ENCODE results near the gene EIF2A. TPM values are rescaled to one million over a fixed set of nuclear protein-coding genes. Genes with fewer than 3 reads are reported as not detected.

Gene EIF2A
- total RNA-seq, 5 donors from 2014 or later (not counting 1 experiment from before 2014, with no cell fraction given): 81.5 to 126 (median 100) TPM

DNA sequence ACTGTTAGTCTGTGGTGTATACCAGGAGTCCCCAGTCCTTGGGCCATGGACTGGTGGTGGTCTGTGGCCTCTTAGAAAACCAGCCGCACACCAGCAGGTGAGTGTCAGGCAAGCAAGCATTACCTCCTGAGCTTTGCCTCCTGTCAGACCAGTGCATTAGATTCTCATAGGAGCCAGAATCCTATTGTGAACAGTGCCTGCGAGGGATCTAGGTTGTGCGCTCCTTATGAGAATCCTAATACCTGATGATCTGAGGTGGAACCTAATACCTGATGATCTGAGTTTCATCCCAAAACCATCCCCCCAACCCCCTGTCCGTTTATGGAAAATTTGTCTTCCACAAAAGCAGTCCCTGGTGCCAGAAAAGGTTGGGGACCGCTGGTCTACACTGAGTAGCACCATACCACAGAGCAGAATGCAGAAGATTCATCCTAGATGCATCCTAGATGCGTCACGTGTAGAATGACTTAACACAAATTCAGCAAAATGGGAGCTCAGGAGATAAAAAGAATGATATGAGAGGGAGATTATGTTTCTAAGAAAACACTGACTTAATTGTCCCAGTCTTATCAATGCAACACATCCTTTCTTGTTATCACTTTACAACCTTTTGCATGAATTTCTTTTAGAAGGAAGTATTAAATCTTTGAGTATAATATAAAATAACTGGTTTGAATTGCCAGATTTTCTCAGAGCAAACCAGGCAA is 85.1 kb downstream of the EIF2A start:
- Mint-ChIP-seq H3K4me1 (peaks cover 25 to 30% (median 27%) of the 10 kb centered on the region in 3 donors), H3K27me3 (no peaks in the 10 kb centered on the region), H3K9me3 (no peaks in the 10 kb centered on the region), H3K4me3 (no peak overlapping the region), H3K36me3 (peaks cover 27% of the 10 kb centered on the region), H3K27ac (peak overlapping the region in 1 of 2 donors; percentile 9)
- peaks cover 0 to 26% of the 10 kb centered on the region in 2 donors for H3K36me3 ChIP-seq (ENCODE audit: control insufficient read depth in 2 of 2, extremely low read depth in 1 of 2, insufficient read depth in 1 of 2, low read length in 1 of 2)
- 100% methylated on average over 3 of the region's 7 CpGs for WGBS (ENCODE audit: insufficient coverage)
- no peak overlapping the region for H3K27ac ChIP-seq (ENCODE audit: low read length)
- ChIA-PET POLR2A (interaction anchor here (0.6 kb wide), 2 partner anchors 142 to 441 kb away, joined by 4 to 6 read pairs; no protein-coding TSS in a partner anchor), CTCF (no interaction called here)
- peaks cover 6 to 16% of the 10 kb centered on the region in 2 experiments for H3K4me1 ChIP-seq (ENCODE audit: control insufficient read depth in 1 of 2, extremely low read depth in 1 of 2, insufficient read depth in 2 of 2, low read length in 2 of 2)
- no peaks in the 10 kb centered on the region for H3K9me3 ChIP-seq
- ATAC-seq (replicated peaks in 1 of 4) (no peak), DNase-seq (no peak)
- no peak overlapping the region for H3K4me3 ChIP-seq (ENCODE audit: control insufficient read depth in 1 of 2, extremely low read depth in 1 of 2, low read length in 1 of 2)
- H3K27me3 ChIP-seq (replicated peaks in 1 of 2; ENCODE audit: control insufficient read depth in 2 of 2, extremely low read depth in 1 of 2, insufficient read depth in 2 of 2, low read length in 1 of 2): no peaks in the 10 kb centered on the region

GRCh38 chr3:150635076-150635475 is 88.5 kb downstream of the EIF2A start:
- DNase-seq: no peak

GRCh38 chr3:150635526-150635925 is 88.9 kb downstream of the EIF2A start:
- DNase-seq (peak in 1 of 35 experiments; percentile 57), ATAC-seq (replicated peaks in 1 of 4) (peak; percentile 64 to 90 (median 76))
- peak overlapping the region; percentile 74 to 83 for H3K27ac Mint-ChIP-seq
- H3K27ac ChIP-seq (ENCODE audit: low read length): peak overlapping the region; percentile 76
- peaks cover 6 to 20% of the 10 kb centered on the region in 2 experiments for H3K4me1 ChIP-seq (ENCODE audit: control insufficient read depth in 1 of 2, extremely low read depth in 1 of 2, insufficient read depth in 2 of 2, low read length in 2 of 2)
- ChIA-PET CTCF (interaction anchor here (0.5 to 0.7 kb wide), 3 partner anchors 68 to 717 kb away, joined by 3 to 6 read pairs (median 4); partner anchors contain the start of gene ERICH6 (in 1 of the 2)), POLR2A (interaction anchor here in 1 of 2 donors (0.6 to 1.0 kb wide), 11 partner anchors 23 to 1109 kb away, joined by 3 to 21 read pairs (median 7); partner anchors contain the start of genes ERICH6 and SIAH2)
- no peaks in the 10 kb centered on the region for H3K9me3 Mint-ChIP-seq
- H3K9me3 ChIP-seq: no peaks in the 10 kb centered on the region
- peaks cover 7% of the 10 kb centered on the region for H3K36me3 Mint-ChIP-seq
- H3K27me3 ChIP-seq (replicated peaks in 1 of 2; ENCODE audit: control insufficient read depth in 2 of 2, extremely low read depth in 1 of 2, insufficient read depth in 2 of 2, low read length in 1 of 2): no peaks in the 10 kb centered on the region
- no peak overlapping the region for H3K4me3 ChIP-seq (ENCODE audit: control insufficient read depth in 1 of 2, extremely low read depth in 1 of 2, low read length in 1 of 2)
- H3K4me3 Mint-ChIP-seq: peak overlapping the region; percentile 2 to 41 (median 2)
- no peaks in the 10 kb centered on the region for H3K27me3 Mint-ChIP-seq
- H3K4me1 Mint-ChIP-seq: peaks cover 27 to 40% (median 29%) of the 10 kb centered on the region in 3 donors
- no CpG with 5 or more reads among the region's 1 CpG for WGBS (ENCODE audit: insufficient coverage)
- peaks cover 0 to 11% of the 10 kb centered on the region in 2 donors for H3K36me3 ChIP-seq (ENCODE audit: control insufficient read depth in 2 of 2, extremely low read depth in 1 of 2, insufficient read depth in 1 of 2, low read length in 1 of 2)

More at GRCh38 chr3:150635076-150635475, 88.5 kb downstream of the EIF2A start:
- no peak overlapping the region for H3K4me3 ChIP-seq (ENCODE audit: control insufficient read depth in 1 of 2, extremely low read depth in 1 of 2, low read length in 1 of 2)
- H3K4me3 Mint-ChIP-seq: peak overlapping the region in 1 of 3 donors; percentile 41
- H3K36me3 ChIP-seq (ENCODE audit: control insufficient read depth in 2 of 2, extremely low read depth in 1 of 2, insufficient read depth in 1 of 2, low read length in 1 of 2): peaks cover 0 to 13% of the 10 kb centered on the region in 2 donors
- H3K27me3 Mint-ChIP-seq: no peaks in the 10 kb centered on the region
- peaks cover 6 to 20% of the 10 kb centered on the region in 2 experiments for H3K4me1 ChIP-seq (ENCODE audit: control insufficient read depth in 1 of 2, extremely low read depth in 1 of 2, insufficient read depth in 2 of 2, low read length in 2 of 2)
- ChIA-PET POLR2A (interaction anchor here in 1 of 2 donors (0.6 to 1.0 kb wide), 12 partner anchors 22 to 1108 kb away, joined by 3 to 21 read pairs (median 6); partner anchors contain the start of genes ERICH6 and SIAH2), CTCF (interaction anchor here (0.6 to 0.7 kb wide), 2 partner anchors 68 to 201 kb away, joined by 3 to 6 read pairs; partner anchors contain the start of gene ERICH6 (in 1 of the 2))
- H3K4me1 Mint-ChIP-seq: peaks cover 27 to 40% (median 29%) of the 10 kb centered on the region in 3 donors
- 63% methylated on average over 5 of the region's 6 CpGs for WGBS (ENCODE audit: insufficient coverage)
- peak overlapping the region; percentile 74 to 83 for H3K27ac Mint-ChIP-seq
- H3K9me3 Mint-ChIP-seq: no peaks in the 10 kb centered on the region
- peak overlapping the region; percentile 76 for H3K27ac ChIP-seq (ENCODE audit: low read length)
- ATAC-seq (replicated peaks in 1 of 4): peak in 2 of 4 experiments; percentile 24 to 28
- no peaks in the 10 kb centered on the region for H3K9me3 ChIP-seq
- no peaks in the 10 kb centered on the region for H3K27me3 ChIP-seq (replicated peaks in 1 of 2; ENCODE audit: control insufficient read depth in 2 of 2, extremely low read depth in 1 of 2, insufficient read depth in 2 of 2, low read length in 1 of 2)
- H3K36me3 Mint-ChIP-seq: peaks cover 8% of the 10 kb centered on the region

Other genes starting within 250 kb of the EIF2A start
- 10 to 100 TPM; 21.2 to 55.0 (median 23.3) TPM for gene TSC22D2, start 138.5 kb upstream of the EIF2A start, total RNA-seq
- 100 to 1,000 TPM; 109 to 134 (median 123) TPM for gene SERP1, start 291 bp upstream of the EIF2A start, total RNA-seq
- gene SELENOT, start 56.5 kb downstream of the EIF2A start, total RNA-seq: 10 to 100 TPM; 64.1 to 85.9 (median 70.3) TPM
- under 1 TPM in 3 of 5 donors, not detected in 2; 0.26 to 0.39 (median 0.28) TPM for gene ERICH6, start 157.1 kb downstream of the EIF2A start, total RNA-seq
- 10 to 100 TPM; 24.5 to 40.3 (median 26.4) TPM for gene SIAH2, start 216.4 kb downstream of the EIF2A start, total RNA-seq

All from T-cell (primary cell).